GM21825 (cell line): ENCODE measurements around the gene ME1.
A peak's percentile ranks its signal among the peaks of the same experiment; 100 is the strongest.

ENCODE experiments used
- ATAC-seq: cut with Tn5 transposase; IDR thresholded peaks from one replicate; pipeline ENCODE4 v1.9.1; 2021; ENCODE audit warnings: mild to moderate bottlenecking, moderate library complexity; ENCODE audit not compliant: unreplicated experiment

Gene ME1

DNA sequence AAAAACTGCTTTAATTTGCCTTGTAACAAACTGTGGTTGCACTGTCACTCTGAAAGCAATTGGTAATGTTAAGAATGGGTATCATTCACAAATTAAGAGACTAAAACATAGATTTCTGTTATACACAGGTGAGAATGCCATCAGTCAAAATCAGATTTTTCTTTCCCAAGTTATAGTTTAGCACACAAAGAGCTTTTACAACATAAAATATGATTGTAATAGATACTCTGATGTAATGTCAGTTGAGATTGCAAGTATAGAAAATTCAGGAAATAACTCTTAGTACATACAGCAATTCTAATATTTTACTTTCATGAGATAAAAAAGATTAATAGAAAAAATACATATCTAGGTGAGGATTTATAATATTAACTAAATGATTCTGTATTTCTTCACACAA, 2.3 kb upstream of the ME1 start:
- no peak for ATAC-seq

DNA sequence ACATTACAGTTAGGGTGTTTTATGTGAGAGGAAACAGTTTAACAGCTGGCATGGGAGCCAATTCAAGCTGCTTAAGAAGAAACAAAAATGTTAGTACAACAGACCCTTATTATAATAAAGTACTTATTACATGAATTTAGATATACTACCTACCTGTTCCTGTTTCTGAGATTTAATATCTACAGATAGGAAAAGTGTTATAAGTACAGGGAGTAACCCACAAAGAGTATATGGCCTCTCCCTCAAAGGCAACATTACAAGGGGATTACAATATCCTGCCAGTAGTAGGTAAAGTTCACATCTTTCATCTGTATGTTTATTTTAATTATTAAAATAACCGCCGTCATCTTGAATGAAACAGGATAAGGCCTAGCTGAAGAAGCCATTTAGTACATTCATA, 1.8 kb upstream of the ME1 start:
- ATAC-seq = no peak

DNA sequence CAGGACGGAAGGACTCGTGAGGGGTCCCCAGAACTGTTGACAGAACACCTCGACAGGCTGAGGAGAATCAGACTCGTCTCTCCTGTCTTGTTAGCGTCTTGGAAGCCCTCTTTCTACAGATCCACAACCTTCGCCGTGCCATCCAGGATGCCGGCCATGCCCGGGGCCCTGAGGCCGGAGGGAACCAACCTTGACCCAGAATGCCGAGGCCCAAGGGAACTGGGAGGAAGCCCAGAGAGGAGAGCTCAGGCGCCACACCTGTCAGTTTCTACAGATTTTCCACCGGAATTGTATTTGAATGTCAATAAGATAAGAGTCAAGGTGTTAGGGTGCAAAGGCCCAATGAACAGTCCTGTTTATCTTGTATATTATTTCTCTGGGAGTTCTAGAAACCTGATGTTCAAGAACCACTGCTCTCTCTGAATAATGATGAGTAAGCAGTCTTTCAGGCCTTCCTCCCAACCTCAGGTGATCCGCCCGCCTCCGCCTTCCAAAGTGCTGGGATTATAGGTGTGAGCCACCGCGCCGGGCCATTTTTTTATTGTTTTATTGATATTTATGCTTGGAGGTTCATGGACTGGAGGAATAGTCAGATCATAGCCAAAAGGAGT, 799 bp upstream of the ME1 start:
- ATAC-seq = no peak

DNA sequence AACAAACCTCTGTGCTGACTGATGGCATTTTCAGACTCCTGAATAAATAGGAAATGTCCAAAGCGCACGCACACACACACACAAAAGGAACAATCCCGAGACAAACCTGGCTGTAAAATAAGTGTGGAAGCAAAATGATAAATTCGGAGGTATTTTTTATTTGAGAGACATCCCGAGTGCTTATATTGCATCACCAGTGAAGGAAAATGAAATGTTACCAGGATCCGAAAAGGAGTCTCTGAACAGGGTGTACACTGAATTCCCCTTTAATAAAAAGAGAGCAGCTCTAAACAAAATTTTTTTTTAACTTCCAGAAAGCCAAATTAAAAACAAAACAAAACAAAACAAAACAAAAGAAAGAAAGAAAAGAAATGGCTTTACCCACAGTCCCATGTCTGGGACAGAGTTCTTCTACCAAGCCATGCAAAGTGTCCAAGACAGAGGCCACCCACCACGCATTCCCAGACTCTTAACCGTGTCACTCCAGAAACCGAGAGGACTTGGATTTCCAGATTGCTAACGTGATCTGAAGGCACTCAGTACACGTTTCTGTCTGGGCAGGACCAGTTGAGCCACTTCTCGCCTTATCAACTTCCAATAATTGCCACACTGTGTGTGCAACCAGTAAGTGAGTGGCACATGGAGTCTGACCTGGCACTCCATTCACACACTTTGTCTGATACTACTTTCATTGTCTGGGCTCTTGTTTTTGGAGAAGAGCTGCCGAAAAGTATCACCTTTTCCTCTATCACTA, 817 bp downstream of the ME1 start:
- peak; percentile 1 for ATAC-seq

DNA sequence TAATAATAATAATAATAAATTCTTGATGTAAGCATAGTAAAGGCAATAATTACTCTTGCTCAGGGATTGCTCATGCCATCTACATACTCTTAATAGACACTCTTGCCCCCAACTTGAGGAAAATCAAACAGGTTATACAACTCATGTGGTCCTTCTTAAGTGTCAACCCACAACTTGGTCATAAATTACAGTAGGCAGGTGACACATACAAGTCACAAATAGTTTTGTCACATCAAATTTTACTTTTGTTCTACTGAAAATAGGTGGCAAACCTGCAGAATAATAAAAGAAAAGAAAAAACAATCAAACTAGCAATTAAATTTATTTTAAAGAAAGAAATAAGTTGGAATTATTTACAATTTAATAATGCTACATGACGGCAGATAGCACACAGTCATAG, 1.6 kb downstream of the ME1 start:
- ATAC-seq = no peak

DNA sequence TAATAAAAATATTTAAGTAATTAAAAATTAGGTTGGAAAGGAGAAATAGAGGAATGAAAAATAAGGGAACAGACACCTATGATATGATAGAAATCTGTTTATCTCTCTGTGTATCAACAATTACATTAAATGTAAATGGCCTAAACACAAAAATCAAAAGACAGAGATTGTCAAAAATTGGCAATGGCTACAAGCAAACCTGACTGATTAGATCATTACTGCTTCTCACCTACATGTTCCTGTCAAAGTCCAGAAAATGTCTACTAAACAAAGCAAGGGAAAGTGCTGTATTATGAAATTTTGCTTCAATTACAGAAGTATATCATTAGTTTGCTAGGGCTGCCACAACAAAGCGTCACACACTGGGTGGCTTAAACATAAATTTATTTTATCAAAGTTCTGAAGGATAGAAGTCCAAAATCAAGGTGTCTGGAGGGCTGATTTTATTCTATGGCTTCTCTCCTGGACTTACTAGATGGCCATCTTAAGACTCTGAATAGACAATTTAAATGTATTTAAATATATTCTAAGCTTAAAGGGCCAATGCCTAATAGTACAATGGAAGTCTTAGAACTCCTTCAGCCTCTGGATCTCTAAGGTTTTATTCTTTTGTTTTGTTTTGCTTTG, 6.3 kb downstream of the ME1 start:
- no peak for ATAC-seq

DNA sequence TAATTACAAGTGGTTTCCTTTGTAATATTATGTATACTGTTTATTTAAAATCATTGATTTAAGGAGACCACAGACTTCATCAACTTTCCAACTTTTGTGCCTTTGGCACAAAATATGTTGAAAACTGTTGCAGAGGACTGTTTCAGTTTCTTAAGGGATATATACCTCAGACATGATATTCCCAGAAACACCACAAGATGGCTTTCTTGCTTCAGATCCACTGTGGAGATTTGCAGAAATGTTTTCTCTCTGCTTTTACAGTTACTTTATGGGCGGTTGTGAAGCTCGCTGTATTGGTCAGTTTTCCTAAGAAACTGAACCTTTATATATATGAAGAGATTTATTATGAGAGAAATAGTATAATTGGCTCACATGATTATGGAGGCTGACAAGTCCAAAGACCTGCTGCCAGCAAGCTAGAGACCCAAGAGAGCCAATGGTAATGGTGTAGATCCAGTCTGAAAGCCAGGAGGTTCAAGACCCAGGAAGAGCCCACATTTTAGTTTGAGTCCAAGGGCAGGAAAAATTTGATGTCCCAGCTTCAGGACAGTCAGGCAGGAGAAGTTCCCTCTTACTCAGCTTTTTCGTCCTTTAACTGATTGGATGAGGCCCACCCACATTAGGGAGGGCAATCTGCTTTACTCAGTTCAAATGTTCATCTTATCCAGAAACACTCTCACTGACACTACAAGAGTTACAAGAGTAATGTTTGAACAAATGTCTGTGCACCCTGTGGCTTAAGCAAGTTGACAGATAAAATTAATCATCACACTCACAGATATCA, 12.8 kb downstream of the ME1 start:
- ATAC-seq = no peak

DNA sequence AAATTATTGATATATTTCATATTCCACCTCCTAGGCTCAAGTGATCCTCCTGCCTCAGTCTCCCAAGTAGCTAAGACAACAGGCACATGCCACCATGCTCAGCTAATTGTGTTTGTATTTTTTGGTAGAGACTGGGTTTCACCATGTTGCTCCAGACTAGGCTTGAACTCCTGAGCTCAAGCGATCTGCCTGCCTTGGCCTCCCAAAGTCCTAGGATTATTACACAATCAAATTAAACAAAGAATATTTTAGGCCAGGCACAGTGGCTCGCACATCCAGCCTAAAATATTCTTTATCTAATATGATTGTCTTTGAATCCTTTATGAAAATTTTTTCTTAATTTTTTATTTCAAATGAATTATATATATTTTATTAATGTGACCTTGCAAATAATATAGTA, 17.8 kb downstream of the ME1 start:
- no peak for ATAC-seq

DNA sequence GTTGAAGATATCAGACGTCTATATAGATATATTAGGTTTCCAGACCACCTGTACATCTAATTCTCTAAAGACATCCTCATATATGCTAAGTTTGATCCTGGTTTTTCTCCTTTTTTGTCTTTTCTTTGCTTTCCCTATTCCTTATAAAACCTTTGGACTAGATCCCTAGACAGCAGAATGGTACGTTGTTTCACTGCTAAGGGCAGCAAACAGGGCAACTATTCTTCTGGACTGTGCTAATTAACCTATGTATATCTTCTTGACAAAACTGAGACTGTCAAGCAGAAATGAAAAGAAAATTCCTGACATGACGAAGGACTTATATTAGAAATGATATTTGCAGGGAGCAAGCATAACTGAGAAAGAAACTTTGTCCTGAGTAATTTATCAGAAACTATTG, 19.1 kb downstream of the ME1 start:
- ATAC-seq = no peak

DNA sequence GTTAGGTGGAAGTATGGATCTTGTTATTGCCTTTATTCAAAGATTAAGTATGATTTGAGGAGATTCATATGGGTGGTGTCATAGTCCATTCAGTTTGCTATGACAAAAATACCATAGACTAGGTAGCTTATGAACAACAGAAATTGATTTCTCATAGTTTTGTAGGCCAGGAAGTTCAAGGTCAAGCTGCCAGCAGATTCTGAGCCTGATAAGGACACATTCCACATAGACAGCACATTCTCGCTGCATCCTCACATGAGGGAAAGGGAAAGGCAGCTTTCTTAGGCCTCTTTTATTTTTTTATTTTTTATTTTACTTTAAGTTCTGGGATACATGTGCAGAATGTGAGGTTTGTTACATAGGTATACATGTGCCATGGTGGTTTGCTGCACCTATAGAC, 27.7 kb downstream of the ME1 start:
- no peak for ATAC-seq

DNA sequence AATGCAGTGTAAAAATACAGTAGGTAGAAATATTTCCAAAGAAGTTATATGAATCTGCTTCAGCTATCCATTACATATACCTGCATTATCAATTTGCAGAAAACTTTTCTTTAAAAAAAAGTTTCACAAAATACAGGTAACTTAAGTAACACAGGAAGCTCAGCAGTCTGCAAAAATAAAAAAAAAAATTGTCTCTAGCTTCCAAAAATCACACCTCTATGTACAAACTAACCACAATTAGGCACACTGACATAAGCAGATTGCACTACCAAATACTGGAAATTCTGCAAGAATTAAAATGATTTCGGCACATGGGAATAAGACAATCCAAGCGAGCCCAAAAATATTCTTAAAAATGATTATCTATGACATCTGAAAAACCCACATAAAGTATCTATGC, 41.2 kb downstream of the ME1 start:
- no peak for ATAC-seq

DNA sequence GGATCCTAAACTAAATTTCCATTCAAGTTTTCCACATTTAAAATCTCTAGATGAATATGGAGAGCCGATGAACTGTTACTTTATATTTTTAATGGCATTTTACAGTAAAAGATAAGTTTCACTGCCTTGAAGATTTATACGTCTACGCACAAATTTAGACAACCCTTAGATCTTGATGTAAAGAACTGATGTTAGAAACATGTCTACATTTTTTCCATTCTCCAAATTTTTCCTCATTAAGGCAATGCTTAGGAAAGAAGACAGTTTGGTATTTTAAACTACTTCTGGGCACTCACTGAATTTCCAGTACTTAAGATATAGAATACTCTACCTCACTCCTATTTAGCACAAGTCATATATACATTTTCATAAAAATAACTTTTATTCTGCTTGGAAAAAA, 45.4 kb downstream of the ME1 start:
- no peak for ATAC-seq

DNA sequence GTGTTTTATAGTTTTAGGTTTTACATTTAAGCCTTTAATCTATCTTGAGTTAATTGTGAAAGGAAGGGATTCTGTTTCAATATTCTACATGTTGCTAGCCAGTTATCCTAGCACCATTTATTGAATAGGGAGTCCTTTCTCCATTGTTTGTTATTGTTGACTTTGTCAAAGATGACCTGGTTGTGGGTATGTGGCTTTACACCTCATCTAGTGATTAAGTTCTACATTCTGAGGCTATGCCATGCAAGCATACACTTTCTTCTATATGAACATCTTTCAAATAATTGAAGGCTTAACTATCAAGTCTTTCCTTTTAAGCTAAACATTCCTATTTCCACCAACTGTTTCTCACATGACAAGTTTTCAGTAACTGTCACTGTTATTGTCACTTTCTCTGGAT, 46.1 kb downstream of the ME1 start:
- ATAC-seq = no peak

DNA sequence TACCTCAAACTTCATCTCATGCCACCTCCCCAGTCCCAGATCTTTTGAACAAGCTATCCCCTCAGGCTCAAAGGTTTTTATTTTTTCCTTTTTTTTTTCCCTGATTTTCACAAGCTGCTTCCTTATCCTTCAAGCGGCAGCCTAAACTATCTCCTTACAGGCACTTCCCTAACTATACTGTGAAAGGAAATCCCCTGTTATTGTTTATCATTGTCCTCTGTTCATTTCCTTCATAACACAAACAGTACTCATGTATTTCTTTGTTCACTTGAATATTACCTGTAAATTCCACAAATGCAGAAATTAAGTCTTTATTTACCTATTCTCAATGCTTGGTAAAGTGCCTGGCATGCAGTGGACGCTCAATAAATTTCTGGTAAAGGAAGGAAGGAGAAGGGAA, 48.9 kb downstream of the ME1 start:
- no peak for ATAC-seq

DNA sequence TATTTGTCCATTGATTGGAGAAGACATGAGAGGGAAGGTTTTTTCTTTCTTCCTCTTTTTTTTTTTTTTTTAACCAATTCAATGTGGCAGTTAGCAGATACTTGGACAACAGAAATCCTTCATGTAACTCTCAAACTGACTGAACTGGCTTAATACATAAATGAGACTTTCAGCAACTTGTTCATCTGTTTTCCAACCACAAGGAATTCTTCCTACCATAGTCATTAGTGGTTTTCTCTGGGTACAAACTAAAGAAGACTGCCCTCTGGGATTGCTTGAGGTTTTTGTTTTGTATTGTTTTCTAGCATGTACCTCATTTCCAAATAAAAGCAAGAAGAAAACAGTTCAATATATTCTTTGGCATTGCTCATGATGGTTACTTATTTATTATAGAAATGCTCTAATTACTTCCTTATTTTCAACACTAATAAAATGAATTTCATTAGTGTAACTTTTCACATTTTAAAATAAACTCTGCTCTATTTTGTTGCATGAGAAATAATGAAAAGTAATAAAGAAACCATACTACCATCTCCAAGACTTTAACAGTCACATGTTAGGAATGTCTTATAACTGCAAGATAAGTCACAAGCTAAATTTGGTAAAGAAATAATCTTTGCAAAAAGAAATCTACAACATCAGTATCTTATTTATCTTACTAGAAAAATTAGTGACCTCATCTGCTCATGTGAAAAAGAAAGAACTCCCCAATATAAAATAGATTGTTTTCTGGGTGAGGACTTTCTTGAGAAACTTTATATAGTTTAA, 52.0 kb downstream of the ME1 start:
- ATAC-seq = no peak

DNA sequence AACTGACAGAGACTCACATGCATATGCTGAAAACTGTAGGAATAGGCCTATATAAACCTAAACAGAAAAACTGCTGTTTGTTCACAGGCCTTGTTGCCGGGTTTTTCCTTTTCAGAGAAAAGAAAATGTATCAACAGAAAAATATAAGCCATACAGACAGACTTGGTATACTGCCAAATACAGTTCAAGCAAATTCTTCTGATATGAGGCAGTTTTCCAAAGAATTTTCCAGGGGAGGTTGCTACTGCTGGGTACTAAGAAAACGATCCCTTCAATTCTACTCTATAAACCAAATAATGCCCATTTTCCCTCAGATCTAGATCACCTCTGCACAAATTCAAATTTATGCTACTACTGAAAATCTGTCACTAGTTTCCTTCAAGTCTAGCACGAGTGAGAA, 59.4 kb downstream of the ME1 start:
- ATAC-seq = no peak

DNA sequence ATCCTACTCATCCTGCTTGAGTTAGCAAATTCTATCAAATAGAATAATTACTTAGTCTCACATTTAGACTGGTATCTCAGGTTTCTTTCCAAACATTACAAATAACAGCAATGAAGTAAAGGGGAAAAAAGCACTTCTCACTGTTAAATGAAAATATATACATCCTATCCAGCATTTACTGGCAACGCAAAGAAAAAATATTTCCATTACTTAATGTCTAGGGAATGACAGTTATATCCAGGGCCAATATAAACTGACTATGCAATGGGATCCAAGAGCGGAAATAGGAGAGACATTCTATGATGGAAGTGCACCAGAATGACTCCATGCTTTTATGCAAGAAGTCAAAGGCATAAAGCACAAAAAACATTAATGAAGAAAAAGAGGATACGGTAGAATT, 60.3 kb downstream of the ME1 start:
- ATAC-seq = no peak

DNA sequence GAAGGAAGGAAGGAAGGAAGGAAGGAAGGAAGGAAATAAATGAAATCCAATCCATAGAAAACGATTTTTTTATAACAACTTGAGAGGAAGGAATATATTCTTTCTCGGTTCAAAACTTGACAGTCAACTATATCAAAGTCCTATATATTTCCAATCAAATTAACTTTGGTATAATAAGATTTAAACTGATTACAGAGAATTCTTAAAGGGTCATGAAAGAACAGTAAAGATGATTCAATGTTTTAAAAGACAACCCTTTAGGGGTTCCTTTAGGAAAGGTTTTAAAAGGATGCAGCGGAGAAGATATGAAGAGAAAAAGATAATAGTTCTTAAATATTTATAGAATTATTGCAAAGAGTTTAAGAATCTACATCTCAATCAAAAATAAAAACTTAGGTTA, 61.2 kb downstream of the ME1 start:
- no peak for ATAC-seq

DNA sequence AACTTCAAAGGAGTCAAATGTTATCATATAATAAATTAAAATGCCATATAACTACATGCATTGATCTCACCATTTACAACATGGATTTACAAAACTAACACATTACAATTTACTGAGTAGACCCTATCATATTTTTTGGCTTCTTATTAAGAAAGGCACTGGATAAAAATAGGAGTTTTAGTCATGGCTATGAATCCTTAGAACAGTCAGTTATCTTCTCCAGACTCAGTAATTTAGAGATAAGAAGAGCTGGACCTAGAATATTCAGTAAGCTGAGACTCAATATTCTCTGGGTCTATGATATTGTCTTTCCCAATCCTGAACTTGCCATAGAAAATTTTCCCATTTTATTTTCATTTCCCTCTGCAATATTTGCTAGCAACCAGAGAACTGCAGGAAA, 62.3 kb downstream of the ME1 start:
- ATAC-seq = no peak

DNA sequence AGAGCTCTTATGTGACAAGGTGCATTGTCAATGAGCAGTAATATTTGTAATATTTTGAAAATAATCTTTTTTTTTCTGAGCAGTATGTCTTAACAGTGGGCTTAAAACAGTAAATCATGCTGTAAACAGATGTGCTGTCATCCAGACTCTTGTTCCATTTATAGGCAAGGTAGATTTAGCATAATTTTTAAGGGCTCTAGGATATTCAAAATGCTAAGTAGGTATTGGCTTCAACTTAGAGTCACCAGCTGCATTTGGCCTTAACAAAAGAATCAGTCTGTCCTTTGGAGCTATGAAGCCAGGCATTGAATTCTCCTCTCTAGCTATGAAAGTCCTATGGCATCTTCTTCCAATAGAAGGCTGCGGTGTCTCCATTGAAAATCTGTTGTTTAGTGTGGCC, 63.7 kb downstream of the ME1 start:
- no peak for ATAC-seq

DNA sequence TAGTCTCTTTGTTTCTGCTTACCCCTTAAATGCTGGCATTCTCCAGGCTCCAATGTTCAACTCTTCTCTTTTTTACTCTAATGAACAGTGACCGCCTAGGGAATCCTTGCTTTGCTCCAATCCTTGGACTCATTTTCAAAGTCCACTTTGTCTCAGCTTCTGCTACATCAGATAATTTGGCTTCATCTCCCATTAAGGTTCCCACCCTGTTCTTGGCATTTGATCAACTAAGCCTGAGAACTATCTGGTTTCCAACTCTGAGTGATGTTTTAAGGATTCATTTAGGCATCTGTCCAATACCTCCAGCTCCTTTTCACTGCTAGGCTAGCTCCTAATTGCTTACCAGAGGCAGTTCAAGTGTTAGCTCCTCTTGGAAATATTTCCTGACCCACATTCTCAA, 64.9 kb downstream of the ME1 start:
- no peak for ATAC-seq
